SJCRH30 (cell line): Measurements from ENCODE around the gene GBP1. TPM values are rescaled to one million over a fixed set of nuclear protein-coding genes. Genes with fewer than 3 reads are reported as not detected.
"Not testable (repeated sequence)": the region's sequence is repeated elsewhere in the genome, so short reads cannot be mapped to it uniquely, and the experiment has no call there.

Experiments
- DNase-seq, 2 experiments: peaks; one replicate each; pipeline ENCODE4 v3.0.0-alpha.2; 2015 to 2020
- H3K27ac ChIP-seq: fragments of 250-450 bp; sonication (Bioruptor Pico); 2 replicates; pipeline ENCODE4 v1.5.1; 2020; ENCODE audit warnings: mild to moderate bottlenecking, moderate library complexity
- H3K27me3 ChIP-seq: fragments of 250-450 bp; sonication (Bioruptor Pico); 2 replicates; pipeline ENCODE4 v1.5.1; 2020; ENCODE audit warnings: mild to moderate bottlenecking, moderate library complexity
- H3K36me3 ChIP-seq: fragments of 250-450 bp; sonication (Bioruptor Pico); 2 replicates; pipeline ENCODE4 v1.5.1; 2020; ENCODE audit warnings: mild to moderate bottlenecking, moderate library complexity
- H3K4me1 ChIP-seq: fragments of 250-450 bp; sonication (Bioruptor Pico); 2 replicates; pipeline ENCODE4 v1.5.1; 2020; ENCODE audit warnings: mild to moderate bottlenecking, moderate library complexity
- H3K4me3 ChIP-seq: fragments of 250-450 bp; sonication (Bioruptor Pico); 2 replicates; pipeline ENCODE4 v1.5.1; 2020; ENCODE audit warnings: mild to moderate bottlenecking, moderate library complexity
- H3K9me3 ChIP-seq: fragments of 250-450 bp; sonication (Bioruptor Pico); replicated peaks from 2 replicates; pipeline ENCODE4 v1.5.1; 2020; ENCODE audit warnings: mild to moderate bottlenecking, moderate library complexity
- total RNA-seq: library from RNA; depleted of rRNA; stranded (reverse); fragments of >200 nt; shearing (Covaris generic); gene quantifications from 2 replicates; pipeline ENCODE4 v1.2.3, GENCODE V29; 2014

Gene GBP1
- total RNA-seq, 1 experiment from 2014 or later, result 0.30 TPM

GRCh38 chr1:89080068-89080467 is 15.1 kb upstream of the GBP1 start:
- not testable (repeated sequence) for DNase-seq, H3K27me3 ChIP-seq, H3K4me1 ChIP-seq, H3K27ac ChIP-seq, H3K36me3 ChIP-seq, H3K4me3 ChIP-seq, H3K9me3 ChIP-seq

DNA sequence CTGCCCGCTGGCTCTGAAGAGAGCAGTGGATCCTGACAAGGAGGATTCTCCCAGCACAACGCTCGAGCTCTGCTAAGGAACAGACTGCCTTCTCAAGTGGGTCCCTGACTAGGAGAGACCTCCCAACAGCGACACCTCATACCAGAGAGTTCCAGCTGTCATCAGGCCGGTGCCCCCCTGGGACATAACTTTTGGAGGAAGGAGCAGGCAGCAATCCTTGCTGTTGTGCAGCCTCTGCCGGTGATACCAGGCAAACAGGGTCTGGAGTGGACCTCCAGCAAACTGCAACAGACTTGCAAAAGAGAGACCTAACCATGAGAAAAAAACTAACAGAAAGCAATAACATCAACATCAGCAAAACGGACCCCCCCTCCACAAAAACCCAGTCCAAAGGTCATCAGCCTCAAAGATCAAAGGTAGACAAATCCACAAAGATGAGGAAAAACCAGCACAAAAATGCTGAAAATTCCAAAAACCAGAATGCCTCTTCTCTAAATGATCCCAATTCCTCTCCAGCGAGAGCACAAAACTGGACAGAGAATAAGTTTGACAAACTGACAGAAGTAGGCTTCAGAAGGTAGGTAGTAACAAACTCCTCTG is 7.6 kb upstream of the GBP1 start:
- not testable (repeated sequence) for H3K27ac ChIP-seq, H3K27me3 ChIP-seq, H3K36me3 ChIP-seq, DNase-seq, H3K4me1 ChIP-seq, H3K4me3 ChIP-seq, H3K9me3 ChIP-seq

- no peak overlapping the region for H3K4me3 ChIP-seq
- no peak for DNase-seq
- no peaks in the 10 kb centered on the region for H3K36me3 ChIP-seq
- H3K4me1 ChIP-seq, result no peaks in the 10 kb centered on the region
- no peaks in the 10 kb centered on the region for H3K27me3 ChIP-seq
- no peak overlapping the region for H3K27ac ChIP-seq
- no peaks in the 10 kb centered on the region for H3K9me3 ChIP-seq
Observed at GRCh38 chr1:89070509-89070908, 5.5 kb upstream of the GBP1 start.

DNA sequence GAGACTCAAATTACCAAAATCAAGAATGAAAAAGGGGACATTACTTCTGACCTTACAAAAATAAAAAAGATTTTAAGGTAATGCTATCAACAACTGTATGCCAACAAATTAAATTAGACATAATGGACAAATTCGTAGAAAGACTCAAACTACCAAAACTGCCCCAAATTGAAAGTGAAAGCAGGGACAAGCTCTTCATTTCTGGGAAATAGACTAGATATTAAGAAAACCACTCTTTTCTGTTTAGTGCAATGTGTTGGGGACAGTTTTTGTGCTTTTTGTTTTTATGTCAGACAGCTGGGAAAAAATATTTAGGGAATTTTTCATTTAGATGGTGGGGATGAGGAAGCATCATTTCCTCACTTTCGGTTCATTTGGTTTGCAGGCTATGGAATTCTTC is 4.9 kb upstream of the GBP1 start:
- Histone ChIP-seq H3K4me3 (no peak overlapping the region), H3K4me1 (no peaks in the 10 kb centered on the region), H3K27ac (no peak overlapping the region), H3K36me3 (no peaks in the 10 kb centered on the region), H3K27me3 (no peaks in the 10 kb centered on the region), H3K9me3 (no peaks in the 10 kb centered on the region)
- DNase-seq, result no peak

DNA sequence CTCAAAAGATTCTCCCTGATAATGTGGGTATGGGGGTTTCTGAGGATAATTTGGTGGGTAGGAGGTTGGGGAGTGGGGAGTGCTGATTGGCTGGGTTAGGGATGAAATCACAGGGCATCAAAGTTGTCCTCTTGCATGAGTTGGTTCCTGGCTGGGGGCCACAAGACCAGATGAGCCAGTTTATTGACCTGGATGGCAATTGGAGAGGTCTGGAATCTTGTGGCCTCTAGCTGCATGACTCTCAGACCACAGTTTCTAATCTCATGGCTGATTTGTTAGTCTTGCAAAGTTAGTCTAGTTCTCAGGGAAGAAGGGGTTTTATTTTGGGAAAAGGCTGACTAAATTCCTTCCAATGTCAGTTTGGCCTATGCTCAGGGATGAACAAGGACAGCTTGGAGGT is 3.3 kb upstream of the GBP1 start:
- H3K36me3 ChIP-seq, result no peaks in the 10 kb centered on the region
- no peak for DNase-seq
- no peaks in the 10 kb centered on the region for H3K9me3 ChIP-seq
- H3K27me3 ChIP-seq, result no peaks in the 10 kb centered on the region
- H3K4me3 ChIP-seq, result no peak overlapping the region
- H3K4me1 ChIP-seq, result no peaks in the 10 kb centered on the region
- H3K27ac ChIP-seq, result no peak overlapping the region

GRCh38 chr1:89064632-89065031 is 376 bp downstream of the GBP1 start:
- no peak for DNase-seq

GRCh38 chr1:89063094-89063493 is 1.9 kb downstream of the GBP1 start:
- H3K36me3 ChIP-seq, result no peaks in the 10 kb centered on the region
- H3K9me3 ChIP-seq, result no peaks in the 10 kb centered on the region
- no peak overlapping the region for H3K27ac ChIP-seq
- H3K4me1 ChIP-seq, result no peaks in the 10 kb centered on the region
- no peak for DNase-seq
- no peak overlapping the region for H3K4me3 ChIP-seq
- H3K27me3 ChIP-seq, result no peaks in the 10 kb centered on the region

More at GRCh38 chr1:89064632-89065031, 376 bp downstream of the GBP1 start:
- Histone ChIP-seq H3K36me3 (no peaks in the 10 kb centered on the region), H3K4me1 (no peaks in the 10 kb centered on the region), H3K27me3 (no peaks in the 10 kb centered on the region), H3K9me3 (no peaks in the 10 kb centered on the region), H3K4me3 (no peak overlapping the region), H3K27ac (no peak overlapping the region)

DNA sequence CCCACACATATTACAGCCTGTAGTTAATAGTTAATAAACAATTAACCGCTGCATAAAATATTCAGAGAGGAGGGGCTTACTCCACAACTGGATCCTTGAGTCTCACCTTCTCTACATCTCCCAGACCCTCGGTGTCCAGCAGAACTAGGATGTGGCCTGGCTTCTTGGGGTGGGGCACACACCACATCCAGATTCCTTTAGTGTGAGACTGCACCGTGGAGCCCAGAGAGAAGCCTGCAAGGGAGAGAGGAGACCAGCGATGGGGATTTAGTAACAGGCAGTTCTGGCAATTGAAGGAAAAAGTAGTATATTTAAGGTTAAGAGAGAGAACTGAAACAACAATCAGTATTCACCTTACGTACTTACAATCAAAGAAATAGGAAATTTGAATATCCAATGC is 4.9 kb downstream of the GBP1 start:
- DNase-seq, result no peak
- Histone ChIP-seq H3K9me3 (no peaks in the 10 kb centered on the region), H3K4me1 (no peaks in the 10 kb centered on the region), H3K27me3 (no peaks in the 10 kb centered on the region), H3K36me3 (no peaks in the 10 kb centered on the region), H3K27ac (no peak overlapping the region), H3K4me3 (no peak overlapping the region)

DNA sequence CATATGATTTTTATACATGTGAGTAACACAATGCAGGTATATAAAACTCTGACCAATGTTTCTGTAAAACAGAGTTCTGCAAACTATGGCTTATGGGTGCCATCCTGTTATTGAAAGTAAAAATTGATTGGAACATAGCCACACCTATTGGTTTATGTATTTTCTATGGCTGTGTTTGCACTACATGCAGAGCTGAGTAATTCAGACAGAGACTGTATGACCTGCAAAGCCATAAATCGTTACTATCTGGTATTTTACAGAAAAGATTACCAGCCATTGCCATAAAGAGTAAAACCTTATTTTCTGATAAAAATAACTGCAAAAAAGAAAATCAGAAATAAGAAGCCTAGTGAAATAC is 13.1 kb downstream of the GBP1 start:
- H3K4me3 ChIP-seq, result no peak overlapping the region
- no peak for DNase-seq

DNA sequence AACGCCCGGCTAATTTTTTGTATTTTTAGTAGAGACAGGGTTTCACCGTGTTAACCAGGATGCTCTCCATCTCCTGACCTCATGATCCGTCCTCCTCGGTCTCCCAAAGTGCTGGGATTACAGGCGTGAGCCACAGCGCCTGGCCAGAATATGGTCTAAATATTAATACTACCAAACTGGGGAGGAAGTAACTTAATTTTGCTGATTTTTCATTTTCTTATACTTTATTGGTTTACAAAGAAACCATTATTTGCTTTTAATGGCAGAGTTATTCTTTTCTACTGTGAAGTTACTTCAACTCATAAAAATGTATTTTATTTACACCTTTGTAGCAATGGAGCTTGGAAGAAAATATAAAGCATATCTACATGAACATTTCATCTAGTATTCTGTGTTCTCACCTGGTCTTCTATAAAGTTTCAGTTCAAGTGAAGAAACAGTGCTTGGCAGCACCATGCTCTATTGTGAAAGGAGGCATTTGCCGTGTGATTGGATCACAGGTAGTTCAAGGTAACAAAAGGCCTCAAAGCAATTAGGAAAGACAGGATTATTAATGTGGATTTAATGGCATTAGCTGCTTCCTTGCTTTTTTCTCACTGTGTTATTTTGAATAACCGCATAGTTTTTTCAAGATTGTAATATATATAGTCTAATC is 13.6 kb downstream of the GBP1 start:
- DNase-seq, result no peak
- Histone ChIP-seq H3K4me1 (no peaks in the 10 kb centered on the region), H3K27ac (no peak overlapping the region)

More for the DNA sequence above, 13.1 kb downstream of the GBP1 start:
- no peaks in the 10 kb centered on the region for H3K27me3 ChIP-seq
- no peaks in the 10 kb centered on the region for H3K9me3 ChIP-seq
- H3K36me3 ChIP-seq, result no peaks in the 10 kb centered on the region
- no peak overlapping the region for H3K27ac ChIP-seq
- no peaks in the 10 kb centered on the region for H3K4me1 ChIP-seq

DNA sequence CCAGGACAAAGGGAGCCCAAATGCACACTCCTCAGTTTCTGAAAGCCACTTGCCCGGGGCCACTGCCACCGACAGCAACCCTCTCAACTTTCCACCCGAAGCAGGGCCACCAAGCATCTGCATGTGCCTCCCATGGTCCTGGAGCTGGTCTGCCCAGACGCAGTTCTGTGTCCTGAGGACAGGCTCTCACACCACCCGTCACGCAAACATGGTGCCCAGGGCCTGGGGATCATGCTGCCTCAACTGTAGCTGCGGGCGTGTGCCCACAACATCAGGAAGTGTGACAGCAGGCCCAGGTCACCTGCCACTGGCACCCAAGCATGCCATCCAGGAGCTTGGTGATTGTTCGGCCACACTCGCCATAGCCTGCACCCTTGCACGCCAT is 14.4 kb downstream of the GBP1 start:
- no peaks in the 10 kb centered on the region for H3K4me1 ChIP-seq
- no peak for DNase-seq
- H3K9me3 ChIP-seq, result no peaks in the 10 kb centered on the region
- H3K27ac ChIP-seq, result no peak overlapping the region
- H3K36me3 ChIP-seq, result no peaks in the 10 kb centered on the region
- no peak overlapping the region for H3K4me3 ChIP-seq
- no peaks in the 10 kb centered on the region for H3K27me3 ChIP-seq

More for the DNA sequence above, 13.6 kb downstream of the GBP1 start:
- H3K4me3 ChIP-seq, result no peak overlapping the region
- no peaks in the 10 kb centered on the region for H3K27me3 ChIP-seq
- H3K36me3 ChIP-seq, result no peaks in the 10 kb centered on the region
- H3K9me3 ChIP-seq, result no peaks in the 10 kb centered on the region

GRCh38 chr1:89049901-89050648 is 14.9 kb downstream of the GBP1 start:
- H3K4me1 ChIP-seq, H3K36me3 ChIP-seq, H3K4me3 ChIP-seq, H3K27ac ChIP-seq, DNase-seq, H3K9me3 ChIP-seq, H3K27me3 ChIP-seq: not testable (repeated sequence)

GRCh38 chr1:89049187-89049586 is 15.8 kb downstream of the GBP1 start:
- not testable (repeated sequence) for H3K27me3 ChIP-seq, H3K9me3 ChIP-seq, H3K4me1 ChIP-seq, DNase-seq, H3K4me3 ChIP-seq, H3K27ac ChIP-seq, H3K36me3 ChIP-seq

DNA sequence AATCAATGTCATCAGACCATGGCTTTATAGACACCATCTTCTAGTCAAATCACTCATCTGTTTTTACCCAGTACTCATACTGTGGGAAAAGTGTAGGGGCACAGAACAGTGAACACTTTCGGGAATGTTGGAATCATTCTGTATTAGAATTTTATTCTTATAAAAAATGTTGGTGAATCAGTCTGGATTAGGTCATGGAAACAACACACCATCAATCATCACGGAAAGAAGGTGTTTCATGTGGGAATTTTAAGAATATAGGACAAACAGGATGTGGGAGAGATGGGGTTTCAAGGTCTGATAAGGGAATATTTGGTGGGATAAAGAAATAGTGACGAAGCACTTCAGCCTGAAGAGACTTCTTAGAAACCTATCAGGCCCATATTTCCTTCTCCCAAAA is 17.3 kb downstream of the GBP1 start:
- no peak overlapping the region for H3K27ac ChIP-seq
- H3K36me3 ChIP-seq, result no peaks in the 10 kb centered on the region
- H3K4me3 ChIP-seq, result no peak overlapping the region
- no peaks in the 10 kb centered on the region for H3K27me3 ChIP-seq
- no peaks in the 10 kb centered on the region for H3K4me1 ChIP-seq
- no peaks in the 10 kb centered on the region for H3K9me3 ChIP-seq
- DNase-seq, result no peak

DNA sequence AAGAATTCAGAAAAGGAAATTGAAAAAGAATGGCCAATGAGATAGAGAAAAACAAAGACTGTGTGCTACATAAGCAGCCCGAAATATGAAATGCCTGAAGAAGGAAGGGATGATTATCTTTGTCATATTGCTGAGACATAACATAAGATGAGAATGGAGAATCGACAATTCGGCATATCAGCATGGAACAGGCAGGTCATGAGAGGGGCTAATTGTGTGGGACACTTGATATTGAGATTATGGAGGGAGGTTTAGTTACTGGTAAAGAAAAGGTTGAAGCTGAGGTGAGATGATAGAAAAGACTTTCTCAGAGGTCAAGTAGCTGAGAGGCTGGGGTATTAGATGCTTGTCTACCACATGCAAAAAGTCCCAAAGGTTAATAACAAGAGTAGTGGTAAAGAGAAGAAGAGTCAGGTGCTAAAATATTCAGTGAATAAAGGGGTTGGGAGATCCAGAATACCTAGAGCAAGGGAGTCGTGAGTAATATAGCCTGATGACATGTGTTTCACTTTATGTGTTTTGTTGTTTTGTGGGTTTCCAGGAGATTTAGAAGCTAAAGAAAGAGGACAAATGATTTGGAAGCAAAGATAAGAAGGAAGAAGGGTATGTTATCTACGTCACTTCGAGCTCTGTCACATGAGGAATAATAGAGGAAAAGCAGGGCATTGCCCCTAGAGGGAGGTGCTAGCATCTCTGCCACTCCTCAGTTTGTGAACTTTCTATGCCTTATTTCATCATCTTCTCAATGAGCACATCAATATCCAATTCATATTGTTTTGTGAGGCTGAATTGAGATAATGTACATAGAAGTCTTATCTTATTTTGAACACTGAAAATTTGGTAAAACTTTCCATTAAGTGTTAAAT is 18.5 kb downstream of the GBP1 start:
- not testable (repeated sequence) for H3K27ac ChIP-seq, H3K27me3 ChIP-seq, DNase-seq, H3K4me3 ChIP-seq, H3K4me1 ChIP-seq, H3K9me3 ChIP-seq, H3K36me3 ChIP-seq
